HG03469 (cell line): ENCODE data around the gene SLC25A6.
"Not testable (repeated sequence)": the region's sequence is repeated elsewhere in the genome, so short reads cannot be mapped to it uniquely, and the experiment has no call there.

ENCODE experiments used
- ATAC-seq: cut with Tn5 transposase; IDR thresholded peaks from one replicate; pipeline ENCODE4 v1.9.1; 2021; ENCODE audit warnings: mild to moderate bottlenecking, moderate library complexity, moderate number of reproducible peaks; ENCODE audit not compliant: unreplicated experiment

Gene SLC25A6

GRCh38 chrX:1416327-1416784 is 24.4 kb upstream of the SLC25A6 start:
- ATAC-seq: no peak

GRCh38 chrX:1412551-1413161 is 20.7 kb upstream of the SLC25A6 start:
- ATAC-seq: no peak

GRCh38 chrX:1411326-1411725 is 19.4 kb upstream of the SLC25A6 start:
- no peak for ATAC-seq

- no peak for ATAC-seq
Measured at GRCh38 chrX:1407035-1407434, 15.1 kb upstream of the SLC25A6 start.

- ATAC-seq: not testable (repeated sequence)
Measured at GRCh38 chrX:1405769-1406168, 13.9 kb upstream of the SLC25A6 start.

GRCh38 chrX:1403867-1404266 is 12.0 kb upstream of the SLC25A6 start:
- not testable (repeated sequence) for ATAC-seq

- ATAC-seq: no peak
Measured at GRCh38 chrX:1403228-1403627, 11.3 kb upstream of the SLC25A6 start.

GRCh38 chrX:1401611-1402430 is 9.9 kb upstream of the SLC25A6 start:
- no peak for ATAC-seq

- ATAC-seq: no peak
Measured at GRCh38 chrX:1400742-1401471, 9.0 kb upstream of the SLC25A6 start.

GRCh38 chrX:1400049-1400448 is 8.1 kb upstream of the SLC25A6 start:
- ATAC-seq: no peak

GRCh38 chrX:1398431-1399340 is 6.8 kb upstream of the SLC25A6 start:
- no peak for ATAC-seq

- ATAC-seq: no peak
Measured at GRCh38 chrX:1397441-1398270, 5.7 kb upstream of the SLC25A6 start.

GRCh38 chrX:1397001-1397400 is 5.1 kb upstream of the SLC25A6 start:
- ATAC-seq: no peak

- ATAC-seq: no peak
Measured at GRCh38 chrX:1395646-1396216, 3.8 kb upstream of the SLC25A6 start.

- ATAC-seq: no peak
Measured at GRCh38 chrX:1394731-1395501, 3.0 kb upstream of the SLC25A6 start.

GRCh38 chrX:1393871-1394615 is 2.1 kb upstream of the SLC25A6 start:
- no peak for ATAC-seq

GRCh38 chrX:1392376-1393068 is 609 bp upstream of the SLC25A6 start:
- ATAC-seq: no peak
